ENCODE results near the gene SHROOM3.

DNA sequence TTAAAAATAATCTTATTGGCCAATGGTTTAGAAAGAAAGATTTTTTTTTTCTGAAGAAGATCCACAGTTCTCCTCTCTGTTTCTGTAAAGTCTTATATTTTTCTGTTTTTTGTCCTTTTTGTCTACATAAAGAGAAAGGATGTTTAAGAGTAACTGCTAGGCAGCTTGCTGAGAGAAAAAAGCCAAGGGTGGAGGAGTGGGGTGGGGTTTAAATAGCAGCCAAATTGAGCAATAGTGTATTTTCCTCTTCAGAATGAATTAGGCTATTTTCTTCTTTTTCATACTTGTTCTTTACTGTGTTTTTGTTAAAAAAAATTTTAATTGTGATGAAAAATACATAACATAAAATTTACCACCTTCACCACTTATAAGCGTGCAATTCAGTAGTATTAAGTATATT lies 238.3 kb downstream of the SHROOM3 start:
- TF ChIP-seq, protein P1, sequence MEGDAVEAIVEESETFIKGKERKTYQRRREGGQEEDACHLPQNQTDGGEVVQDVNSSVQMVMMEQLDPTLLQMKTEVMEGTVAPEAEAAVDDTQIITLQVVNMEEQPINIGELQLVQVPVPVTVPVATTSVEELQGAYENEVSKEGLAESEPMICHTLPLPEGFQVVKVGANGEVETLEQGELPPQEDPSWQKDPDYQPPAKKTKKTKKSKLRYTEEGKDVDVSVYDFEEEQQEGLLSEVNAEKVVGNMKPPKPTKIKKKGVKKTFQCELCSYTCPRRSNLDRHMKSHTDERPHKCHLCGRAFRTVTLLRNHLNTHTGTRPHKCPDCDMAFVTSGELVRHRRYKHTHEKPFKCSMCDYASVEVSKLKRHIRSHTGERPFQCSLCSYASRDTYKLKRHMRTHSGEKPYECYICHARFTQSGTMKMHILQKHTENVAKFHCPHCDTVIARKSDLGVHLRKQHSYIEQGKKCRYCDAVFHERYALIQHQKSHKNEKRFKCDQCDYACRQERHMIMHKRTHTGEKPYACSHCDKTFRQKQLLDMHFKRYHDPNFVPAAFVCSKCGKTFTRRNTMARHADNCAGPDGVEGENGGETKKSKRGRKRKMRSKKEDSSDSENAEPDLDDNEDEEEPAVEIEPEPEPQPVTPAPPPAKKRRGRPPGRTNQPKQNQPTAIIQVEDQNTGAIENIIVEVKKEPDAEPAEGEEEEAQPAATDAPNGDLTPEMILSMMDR (IDR thresholded peaks at IDR 0.05) = no peak
- TF ChIP-seq POLR2A (IDR thresholded peaks at IDR 0.05; ENCODE audit: low read depth) = no peak
- TF ChIP-seq POLR2AphosphoS5 (IDR thresholded peaks at IDR 0.05) = no peak
- no peak for TF ChIP-seq EP300 (IDR thresholded peaks at IDR 0.05)

Data from esophagus muscularis mucosa (tissue), 4 donors.